Fibroblast of villous mesenchyme (primary cell): ENCODE measurements around the gene PALLD. TPM values are rescaled to one million over a fixed set of nuclear protein-coding genes. Genes with fewer than 3 reads are reported as not detected.

Experiments used
- DNase-seq: peaks from one replicate; pipeline ENCODE4 v3.0.0-alpha.2; 2010; ENCODE audit warnings: low read depth
- H3K4me3 ChIP-seq: 2 replicates; pipeline ENCODE4 v1.5.1; 2011; ENCODE audit warnings: low read depth, mild to moderate bottlenecking, low read length
- total RNA-seq: library from RNA; depleted of rRNA; stranded (reverse); fragments of >200 nt; gene quantifications from 2 replicates; pipeline ENCODE4 v1.2.3, GENCODE V29; 2012
- TF ChIP-seq, protein P1 (sequence below): IDR thresholded peaks from 2 replicates; pipeline ENCODE4 v1.5.1; 2012; ENCODE audit warnings: low read depth, mild to moderate bottlenecking, low read length; ENCODE audit not compliant: insufficient read depth

Gene PALLD
- total RNA-seq, 1 donor, result 188 TPM

- no peak overlapping the region for H3K4me3 ChIP-seq
- TF ChIP-seq, protein P1, sequence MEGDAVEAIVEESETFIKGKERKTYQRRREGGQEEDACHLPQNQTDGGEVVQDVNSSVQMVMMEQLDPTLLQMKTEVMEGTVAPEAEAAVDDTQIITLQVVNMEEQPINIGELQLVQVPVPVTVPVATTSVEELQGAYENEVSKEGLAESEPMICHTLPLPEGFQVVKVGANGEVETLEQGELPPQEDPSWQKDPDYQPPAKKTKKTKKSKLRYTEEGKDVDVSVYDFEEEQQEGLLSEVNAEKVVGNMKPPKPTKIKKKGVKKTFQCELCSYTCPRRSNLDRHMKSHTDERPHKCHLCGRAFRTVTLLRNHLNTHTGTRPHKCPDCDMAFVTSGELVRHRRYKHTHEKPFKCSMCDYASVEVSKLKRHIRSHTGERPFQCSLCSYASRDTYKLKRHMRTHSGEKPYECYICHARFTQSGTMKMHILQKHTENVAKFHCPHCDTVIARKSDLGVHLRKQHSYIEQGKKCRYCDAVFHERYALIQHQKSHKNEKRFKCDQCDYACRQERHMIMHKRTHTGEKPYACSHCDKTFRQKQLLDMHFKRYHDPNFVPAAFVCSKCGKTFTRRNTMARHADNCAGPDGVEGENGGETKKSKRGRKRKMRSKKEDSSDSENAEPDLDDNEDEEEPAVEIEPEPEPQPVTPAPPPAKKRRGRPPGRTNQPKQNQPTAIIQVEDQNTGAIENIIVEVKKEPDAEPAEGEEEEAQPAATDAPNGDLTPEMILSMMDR, result no peak
- no peak for DNase-seq
Observed at GRCh38 chr4:168891086-168891485, 394.2 kb downstream of the PALLD start.

GRCh38 chr4:168891688-168892087, 394.8 kb downstream of the PALLD start:
- no peak overlapping the region for H3K4me3 ChIP-seq
- TF ChIP-seq, protein P1, result no peak
- no peak for DNase-seq

- no peak overlapping the region for H3K4me3 ChIP-seq
- DNase-seq, result no peak
- TF ChIP-seq, protein P1, result no peak
Observed at GRCh38 chr4:168892475-168892874, 395.6 kb downstream of the PALLD start.

- no peak overlapping the region for H3K4me3 ChIP-seq
- DNase-seq, result no peak
- TF ChIP-seq, protein P1, result no peak
Observed at GRCh38 chr4:168893205-168893604, 396.4 kb downstream of the PALLD start.

- no peak overlapping the region for H3K4me3 ChIP-seq
- no peak for DNase-seq
- TF ChIP-seq, protein P1, result no peak
Observed at GRCh38 chr4:168893807-168894206, 397.0 kb downstream of the PALLD start.

- no peak overlapping the region for H3K4me3 ChIP-seq
- TF ChIP-seq, protein P1, result no peak
- peak; percentile 44 for DNase-seq
Observed at GRCh38 chr4:168900080-168900479, 403.2 kb downstream of the PALLD start.

GRCh38 chr4:168907119-168907698, 410.4 kb downstream of the PALLD start:
- DNase-seq, result peak; percentile 85
- H3K4me3 ChIP-seq, result no peak overlapping the region
- TF ChIP-seq, protein P1, result no peak
